Femur (tissue), 1 donor: ENCODE data around the gene SOX5.
"Not testable (repeated sequence)": the region's sequence is repeated elsewhere in the genome, so short reads cannot be mapped to it uniquely, and the experiment has no call there.

Experiments used
- DNase-seq: peaks from one replicate; pipeline ENCODE4 v3.0.0-alpha.2; 2017

SOX5 gene

GRCh38 chr12:23533699-23534098 lies 415.8 kb downstream of the SOX5 start:
- DNase-seq: no peak

- DNase-seq: no peak
Observed at GRCh38 chr12:23533265-23533664, 416.2 kb downstream of the SOX5 start.

GRCh38 chr12:23528316-23528715 lies 421.2 kb downstream of the SOX5 start:
- DNase-seq: no peak

- no peak for DNase-seq
Observed at GRCh38 chr12:23525450-23526072, 423.9 kb downstream of the SOX5 start.

- no peak for DNase-seq
Observed at GRCh38 chr12:23523339-23523738, 426.1 kb downstream of the SOX5 start.

DNA sequence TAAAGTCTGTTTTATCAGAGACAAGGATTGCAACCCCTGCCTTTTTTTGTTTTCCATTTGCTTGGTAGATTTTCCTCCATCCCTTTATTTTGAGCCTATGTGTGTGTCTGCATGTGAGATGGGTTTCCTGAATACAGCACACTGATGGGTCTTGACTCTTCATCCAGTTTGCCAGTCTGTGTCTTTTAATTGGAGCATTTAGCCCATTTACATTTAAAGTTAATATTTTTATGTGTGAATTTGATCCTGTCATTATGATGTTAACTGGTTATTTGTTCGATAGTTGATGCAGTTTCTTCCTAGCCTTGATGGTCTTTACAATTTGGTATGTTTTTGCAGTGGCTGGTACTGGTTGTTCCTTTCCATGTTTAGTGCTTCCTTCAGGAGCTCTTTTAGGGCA lies 430.0 kb downstream of the SOX5 start:
- DNase-seq: not testable (repeated sequence)

GRCh38 chr12:23515785-23516184 lies 433.7 kb downstream of the SOX5 start:
- not testable (repeated sequence) for DNase-seq

GRCh38 chr12:23510484-23510883 lies 439.0 kb downstream of the SOX5 start:
- DNase-seq: no peak

DNA sequence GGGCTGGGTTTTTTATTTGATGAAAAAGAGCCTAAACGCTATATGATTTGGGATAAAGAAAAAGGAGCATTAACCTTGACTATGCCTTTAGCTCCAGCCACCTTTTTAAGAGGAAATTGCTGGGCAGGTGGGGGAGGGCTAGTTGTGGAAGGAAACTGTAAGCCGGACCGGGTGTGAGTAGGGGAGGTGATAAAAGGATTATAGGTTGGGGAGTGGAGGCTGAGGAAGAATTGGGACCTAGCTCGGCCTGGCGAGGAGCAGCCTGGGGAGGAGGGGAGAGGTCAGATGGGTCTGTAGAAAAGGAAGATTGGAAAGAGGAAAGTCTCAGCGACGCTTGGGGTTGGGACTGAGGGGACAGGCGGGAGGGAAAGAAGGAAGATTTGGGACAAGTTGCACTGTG lies 439.6 kb downstream of the SOX5 start:
- not testable (repeated sequence) for DNase-seq

DNA sequence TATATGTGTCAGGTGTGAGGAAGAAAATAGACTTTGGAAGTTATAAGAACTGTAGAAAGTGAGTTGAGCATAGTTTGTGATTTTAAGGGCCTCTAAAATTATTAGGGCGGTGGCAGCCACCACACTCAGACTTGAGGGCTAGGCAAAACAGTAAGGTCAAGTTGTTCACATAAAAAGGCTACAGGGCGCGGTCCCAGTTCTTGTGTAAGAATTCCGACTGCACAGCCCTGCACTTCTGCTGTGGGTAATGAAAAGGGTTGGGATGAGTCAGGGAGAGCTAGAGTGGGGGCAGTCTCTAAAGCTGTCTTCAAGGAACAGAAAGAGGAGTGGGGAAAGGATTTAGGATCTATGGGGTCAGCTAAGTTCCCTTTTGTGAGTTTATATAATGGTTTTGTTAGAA lies 441.7 kb downstream of the SOX5 start:
- DNase-seq: not testable (repeated sequence)

GRCh38 chr12:23505736-23506135 lies 443.7 kb downstream of the SOX5 start:
- not testable (repeated sequence) for DNase-seq

GRCh38 chr12:23504641-23505399 lies 444.6 kb downstream of the SOX5 start:
- DNase-seq: no peak

- no peak for DNase-seq
Observed at GRCh38 chr12:23504043-23504442, 445.4 kb downstream of the SOX5 start.

- no peak for DNase-seq
Observed at GRCh38 chr12:23503544-23503943, 445.9 kb downstream of the SOX5 start.

DNA sequence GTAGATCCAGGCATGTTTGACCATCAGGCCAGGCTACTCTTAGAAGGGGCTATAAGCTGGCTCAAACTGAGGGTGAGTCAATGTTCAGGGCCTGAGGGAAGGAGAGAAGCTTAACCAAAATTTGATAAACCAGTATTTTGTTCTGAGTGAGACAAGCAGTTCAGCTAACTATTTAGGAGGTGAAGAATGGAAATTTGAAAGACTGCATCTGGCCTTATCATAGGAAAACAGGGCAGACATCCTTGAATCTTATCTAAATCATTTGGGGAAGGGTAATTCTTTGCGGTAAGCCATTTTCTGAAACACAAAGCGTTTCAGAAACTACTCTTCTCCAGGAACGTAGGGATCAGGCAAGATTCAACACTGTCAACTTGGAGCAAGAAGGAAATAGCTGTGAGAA lies 447.2 kb downstream of the SOX5 start:
- no peak for DNase-seq

DNA sequence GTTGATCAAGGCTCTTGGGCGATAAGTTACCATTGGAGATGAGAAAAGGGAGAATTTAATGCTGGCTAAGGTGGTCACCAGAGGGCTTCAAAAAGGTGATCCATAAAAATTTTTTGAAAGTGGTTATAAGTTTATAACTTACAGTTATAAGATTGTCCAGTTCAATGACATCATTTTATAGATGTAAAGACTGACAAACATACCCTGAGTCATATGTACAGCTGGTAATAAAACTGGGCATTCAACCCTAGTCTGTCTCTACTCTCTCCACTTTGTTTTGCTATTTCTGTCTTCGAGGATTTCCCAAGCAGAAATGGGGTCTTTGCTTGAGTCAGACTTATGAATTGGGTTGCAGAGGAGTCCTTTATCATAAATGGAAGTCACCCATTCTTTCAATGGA lies 454.0 kb downstream of the SOX5 start:
- DNase-seq: no peak

GRCh38 chr12:23493672-23494071 lies 455.8 kb downstream of the SOX5 start:
- no peak for DNase-seq

DNA sequence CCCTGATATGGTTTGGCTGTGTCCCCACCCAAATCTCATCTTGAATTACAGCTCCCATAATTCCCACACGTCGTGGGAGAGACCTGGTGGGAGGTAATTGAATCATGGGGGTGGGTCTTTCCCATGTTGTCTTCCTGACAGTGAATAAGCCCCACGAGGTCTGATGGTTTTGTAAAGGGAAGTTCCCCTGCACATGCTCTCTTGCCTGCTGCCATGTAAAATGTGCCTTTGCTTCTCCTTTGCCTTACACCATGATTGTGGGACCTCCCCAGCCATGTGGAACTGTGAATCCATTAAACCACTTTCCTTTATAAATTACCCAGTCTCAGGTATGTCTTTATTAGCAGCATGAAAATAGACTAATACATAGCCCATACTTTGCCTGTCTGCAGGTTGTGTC lies 458.4 kb downstream of the SOX5 start:
- not testable (repeated sequence) for DNase-seq

DNA sequence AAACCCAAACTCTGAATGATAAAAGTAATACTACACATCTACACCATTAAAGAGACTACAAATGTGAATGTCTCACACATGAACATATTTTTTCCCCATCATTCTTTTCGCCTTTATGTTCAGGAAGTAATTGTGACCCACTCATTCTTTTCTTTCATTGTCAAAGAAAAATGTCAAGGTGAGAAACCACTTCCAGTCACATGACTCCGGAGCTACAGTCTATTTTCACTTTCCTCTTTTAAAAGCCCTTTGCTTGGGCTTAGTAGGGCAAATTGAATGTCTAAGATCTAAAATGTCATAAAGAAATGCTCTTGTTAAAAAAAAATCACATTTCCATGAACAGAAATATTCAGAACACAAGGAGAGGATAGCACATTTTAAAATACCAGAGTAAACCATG lies 461.3 kb downstream of the SOX5 start:
- no peak for DNase-seq

DNA sequence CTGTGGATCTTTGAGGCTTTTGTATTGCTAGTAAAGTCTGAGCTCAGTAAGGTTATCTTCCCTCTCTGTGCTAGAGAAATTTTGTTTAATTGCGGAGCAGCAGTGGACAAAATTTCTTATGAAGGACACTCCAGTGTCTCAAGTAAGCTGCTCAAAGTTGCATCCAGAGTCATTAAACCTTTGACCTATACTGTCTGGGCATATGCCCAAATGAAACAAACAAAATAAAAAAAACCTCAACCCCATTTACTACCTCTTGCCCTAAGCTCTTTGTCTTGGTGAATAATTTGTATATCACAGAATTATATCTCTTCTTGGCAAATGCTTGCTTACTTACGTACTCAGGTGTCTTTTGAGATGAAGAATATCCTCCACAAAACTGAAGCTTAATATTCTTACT lies 465.2 kb downstream of the SOX5 start:
- DNase-seq: no peak

- no peak for DNase-seq
Observed at GRCh38 chr12:23482571-23482970, 466.9 kb downstream of the SOX5 start.
